ENCODE measurements around the gene PPARA. TPM values are rescaled to one million over a fixed set of nuclear protein-coding genes. Genes with fewer than 3 reads are reported as not detected.

The PPARA gene
- total and polyA plus RNA-seq, 2 of the 4 experiments (the other 2 are of a cell fraction): 3.1 to 7.0 TPM

- no TSS peak for BruUV-seq (replicated peaks)
- Histone ChIP-seq H3K14ac (replicated peaks; ENCODE audit: low read depth, low read length) (no peak overlapping the region), H3K36me3 (ENCODE audit: control insufficient read depth, insufficient read depth, low read length) (no peaks in the 10 kb centered on the region), H3K18ac (ENCODE audit: low read depth, low read length) (no peak overlapping the region), H2BK5ac (ENCODE audit: low read depth, low read length, poor library complexity, severe bottlenecking) (no peak overlapping the region), H2BK20ac (ENCODE audit: low read depth, low read length) (no peak overlapping the region), H3K23ac (ENCODE audit: low read depth, low read length) (no peak overlapping the region), H3K9me3 (ENCODE audit: control insufficient read depth, insufficient read depth, low read length) (no peaks in the 10 kb centered on the region), H2BK15ac (ENCODE audit: low read depth, low read length) (no peak overlapping the region), H4K91ac (ENCODE audit: insufficient read depth, low read depth, low read length) (no peak overlapping the region), H4K8ac (ENCODE audit: low read depth in 2 of 2, low read length in 2 of 2) (no peak overlapping the region), H3K27ac (ENCODE audit: insufficient read depth, low read length) (no peak overlapping the region), H3K9me1 (ENCODE audit: insufficient read depth, low read length) (no peaks in the 10 kb centered on the region; the same call in 1 of the 2 replicates), H3K9ac (ENCODE audit: low read depth, low read length) (no peak overlapping the region), H3K79me1 (ENCODE audit: low read depth in 1 of 2, low read length in 2 of 2) (no peaks in the 10 kb centered on the region), H3K4me1 (ENCODE audit: control insufficient read depth, insufficient read depth, low read length) (peaks cover 8% of the 10 kb centered on the region), H2AK5ac (ENCODE audit: low read depth, low read length) (no peak overlapping the region), H4K5ac (ENCODE audit: low read depth, low read length) (no peak overlapping the region), H2AFZ (replicated peaks; ENCODE audit: low read length, poor library complexity) (peak overlapping the region; percentile 43), H4K20me1 (ENCODE audit: insufficient read depth, low read length) (no peaks in the 10 kb centered on the region), H3K4ac (ENCODE audit: low read depth, low read length) (no peak overlapping the region), H3K4me3 (ENCODE audit: insufficient read depth, low read depth, low read length) (no peak overlapping the region), H3K27me3 (ENCODE audit: control insufficient read depth, insufficient read depth, low read length) (no peaks in the 10 kb centered on the region), H3K4me2 (ENCODE audit: low read depth, low read length) (no peak overlapping the region), H3K56ac (ENCODE audit: extremely low read depth, insufficient read depth, low read length) (no peak overlapping the region), H2BK120ac (ENCODE audit: low read depth, low read length) (no peak overlapping the region), H2AK9ac (replicated peaks; ENCODE audit: low read depth, low read length, poor library complexity) (peak overlapping the region; percentile 94)
- TF ChIP-seq MAZ (IDR thresholded peaks at IDR 0.05; ENCODE audit: borderline replicate concordance, low read depth, low read length) (no peak), POLR2A (IDR thresholded peaks at IDR 0.05; ENCODE audit: low read depth, low read length) (no peak), ELK1 (IDR thresholded peaks at IDR 0.05; ENCODE audit: borderline replicate concordance, low read depth, low read length) (no peak), RFX5 (IDR thresholded peaks at IDR 0.05; ENCODE audit: low read depth, low read length) (no peak), CEBPB (IDR thresholded peaks at IDR 0.05; ENCODE audit: low read depth, low read length) (no peak), RAD21 (IDR thresholded peaks at IDR 0.05; ENCODE audit: low read length) (no peak), SMC3 (IDR thresholded peaks at IDR 0.05; ENCODE audit: low read depth, low read length) (no peak), MXI1 (IDR thresholded peaks at IDR 0.05; ENCODE audit: borderline replicate concordance, low read depth, low read length) (no peak), MAFK (IDR thresholded peaks at IDR 0.05; ENCODE audit: low read depth, low read length) (no peak), RCOR1 (IDR thresholded peaks at IDR 0.05; ENCODE audit: insufficient replicate concordance, low read length) (no peak), NFE2L2 (IDR thresholded peaks at IDR 0.05; ENCODE audit: low read depth, low read length) (no peak), CHD1 (IDR thresholded peaks at IDR 0.05; ENCODE audit: low read depth, low read length) (no peak), BHLHE40 (IDR thresholded peaks at IDR 0.05; ENCODE audit: low read depth, low read length) (no peak), FOS (IDR thresholded peaks at IDR 0.05; ENCODE audit: low read depth, low read length) (no peak)
- TF ChIP-seq, protein P1, sequence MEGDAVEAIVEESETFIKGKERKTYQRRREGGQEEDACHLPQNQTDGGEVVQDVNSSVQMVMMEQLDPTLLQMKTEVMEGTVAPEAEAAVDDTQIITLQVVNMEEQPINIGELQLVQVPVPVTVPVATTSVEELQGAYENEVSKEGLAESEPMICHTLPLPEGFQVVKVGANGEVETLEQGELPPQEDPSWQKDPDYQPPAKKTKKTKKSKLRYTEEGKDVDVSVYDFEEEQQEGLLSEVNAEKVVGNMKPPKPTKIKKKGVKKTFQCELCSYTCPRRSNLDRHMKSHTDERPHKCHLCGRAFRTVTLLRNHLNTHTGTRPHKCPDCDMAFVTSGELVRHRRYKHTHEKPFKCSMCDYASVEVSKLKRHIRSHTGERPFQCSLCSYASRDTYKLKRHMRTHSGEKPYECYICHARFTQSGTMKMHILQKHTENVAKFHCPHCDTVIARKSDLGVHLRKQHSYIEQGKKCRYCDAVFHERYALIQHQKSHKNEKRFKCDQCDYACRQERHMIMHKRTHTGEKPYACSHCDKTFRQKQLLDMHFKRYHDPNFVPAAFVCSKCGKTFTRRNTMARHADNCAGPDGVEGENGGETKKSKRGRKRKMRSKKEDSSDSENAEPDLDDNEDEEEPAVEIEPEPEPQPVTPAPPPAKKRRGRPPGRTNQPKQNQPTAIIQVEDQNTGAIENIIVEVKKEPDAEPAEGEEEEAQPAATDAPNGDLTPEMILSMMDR (conservative IDR thresholded peaks at IDR 0.05; ENCODE audit: low read depth, low read length): no peak
- TF ChIP-seq, protein P2, sequence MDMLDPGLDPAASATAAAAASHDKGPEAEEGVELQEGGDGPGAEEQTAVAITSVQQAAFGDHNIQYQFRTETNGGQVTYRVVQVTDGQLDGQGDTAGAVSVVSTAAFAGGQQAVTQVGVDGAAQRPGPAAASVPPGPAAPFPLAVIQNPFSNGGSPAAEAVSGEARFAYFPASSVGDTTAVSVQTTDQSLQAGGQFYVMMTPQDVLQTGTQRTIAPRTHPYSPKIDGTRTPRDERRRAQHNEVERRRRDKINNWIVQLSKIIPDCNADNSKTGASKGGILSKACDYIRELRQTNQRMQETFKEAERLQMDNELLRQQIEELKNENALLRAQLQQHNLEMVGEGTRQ (IDR thresholded peaks at IDR 0.05; ENCODE audit: low read depth, low read length): no peak
- dilution Hi-C loops (cut with HindIII; ENCODE audit: low sequenced_read_pairs, unreplicated experiment): no loop called here
- no peak for DNase-seq
- in situ Hi-C loops (cut with MboI; ENCODE audit: low sequenced_read_pairs): loop anchor here (5.0 kb wide), 1 partner anchor 173 kb away; the partner anchor contains the start of gene GTSE1
- intact Hi-C loops (cut with micrococcal nuclease): loop anchor here (5.0 kb wide), 1 partner anchor 173 kb away; the partner anchor contains the start of gene GTSE1
- 100% methylated on average over 2 of the region's 15 CpGs; no CpG with 5 or more reads in 1 of the 2 experiments for WGBS, 2 experiments (ENCODE audit: extremely low coverage in 2 of 2, insufficient read length in 1 of 2)
- ChIA-PET CTCF (no interaction called here), POLR2A (ENCODE audit: unreplicated experiment) (no interaction called here)
- ATAC-seq (ENCODE audit: low read depth): no peak
Observed at GRCh38 chr22:46123694-46124382, 26.5 kb upstream of the PPARA start.

Data from IMR-90 (cell line).